ENCODE results near the gene TMEM217. TPM values are rescaled to one million over a fixed set of nuclear protein-coding genes. Genes with fewer than 3 reads are reported as not detected.

TMEM217 gene
- total and polyA plus RNA-seq, 4 donors = 0.50 to 2.7 (median 1.4) TPM

GRCh38 chr6:37172912-37173492, 84.9 kb downstream of the TMEM217 start:
- H3K9me3 ChIP-seq (ENCODE audit: control insufficient read depth, low read length) = no peaks in the 10 kb centered on the region
- no peak overlapping the region for H3K27ac ChIP-seq (ENCODE audit: low read depth in 1 of 2, low read length in 2 of 2)
- peaks cover 0 to 4% of the 10 kb centered on the region in 2 donors for H3K4me1 ChIP-seq (ENCODE audit: control insufficient read depth in 1 of 2, insufficient read depth in 2 of 2, low read length in 2 of 2)
- peaks cover 5% of the 10 kb centered on the region in 2 donors for H3K36me3 ChIP-seq (ENCODE audit: control insufficient read depth in 1 of 2, insufficient read depth in 2 of 2, low read length in 1 of 2)
- no peaks in the 10 kb centered on the region for H3K27me3 ChIP-seq (ENCODE audit: control insufficient read depth in 1 of 2, insufficient read depth in 2 of 2, low read length in 1 of 2)
- ATAC-seq (ENCODE audit: low FRiP score) (no peak), DNase-seq (no peak)
- intact Hi-C loops (cut with DNase I) = loop anchor here (1.0 to 5.0 kb wide), 5 partner anchors 37 to 122 kb away; no protein-coding TSS in a partner anchor
- H3K4me3 ChIP-seq (ENCODE audit: low read length in 2 of 2) = peak overlapping the region in 1 of 2 donors; percentile 0
- 75 to 78% methylated on average over 7 of the region's 7 CpGs for WGBS, 2 donors

GRCh38 chr6:37171970-37172812, 85.8 kb downstream of the TMEM217 start:
- WGBS, 2 donors = 12 to 13% methylated on average over 17 of the region's 17 CpGs
- ATAC-seq (ENCODE audit: low FRiP score) (peak; percentile 53), DNase-seq (peak; percentile 90)
- intact Hi-C loops (cut with DNase I) = loop anchor here (1.0 to 5.0 kb wide), 6 partner anchors 38 to 121 kb away; no protein-coding TSS in a partner anchor
- no peaks in the 10 kb centered on the region for H3K27me3 ChIP-seq (ENCODE audit: control insufficient read depth in 1 of 2, insufficient read depth in 2 of 2, low read length in 1 of 2)
- H3K36me3 ChIP-seq (ENCODE audit: control insufficient read depth in 1 of 2, insufficient read depth in 2 of 2, low read length in 1 of 2) = peaks cover 5% of the 10 kb centered on the region in 2 donors
- H3K4me3 ChIP-seq (ENCODE audit: low read length in 2 of 2) = peak overlapping the region; percentile 14 to 99
- H3K9me3 ChIP-seq (ENCODE audit: control insufficient read depth, low read length) = no peaks in the 10 kb centered on the region
- H3K27ac ChIP-seq (ENCODE audit: low read depth in 1 of 2, low read length in 2 of 2) = peak overlapping the region; percentile 31 to 66
- H3K4me1 ChIP-seq (ENCODE audit: control insufficient read depth in 1 of 2, insufficient read depth in 2 of 2, low read length in 2 of 2) = peaks cover 0 to 4% of the 10 kb centered on the region in 2 donors

- 0% methylated on average over 45 of the region's 45 CpGs for WGBS, 2 donors
- H3K9me3 ChIP-seq (ENCODE audit: control insufficient read depth, low read length) = no peaks in the 10 kb centered on the region
- ATAC-seq (ENCODE audit: low FRiP score) = peak; percentile 39
Observed at GRCh38 chr6:37171201-37171969, 86.6 kb downstream of the TMEM217 start.

GRCh38 chr6:37170273-37171200, 87.4 kb downstream of the TMEM217 start:
- H3K27me3 ChIP-seq (ENCODE audit: control insufficient read depth in 1 of 2, insufficient read depth in 2 of 2, low read length in 1 of 2) = no peaks in the 10 kb centered on the region
- peak overlapping the region; percentile 14 to 99 for H3K4me3 ChIP-seq (ENCODE audit: low read length in 2 of 2)
- peak overlapping the region; percentile 29 to 64 for H3K27ac ChIP-seq (ENCODE audit: low read depth in 1 of 2, low read length in 2 of 2)
- ATAC-seq (ENCODE audit: low FRiP score) (peak; percentile 10), DNase-seq (peak; percentile 78 to 85)
- H3K9me3 ChIP-seq (ENCODE audit: control insufficient read depth, low read length) = no peaks in the 10 kb centered on the region
- H3K4me1 ChIP-seq (ENCODE audit: control insufficient read depth in 1 of 2, insufficient read depth in 2 of 2, low read length in 2 of 2) = peaks cover 0 to 4% of the 10 kb centered on the region in 2 donors
- intact Hi-C loops (cut with DNase I) = loop anchor here (1.0 to 5.0 kb wide), 2 partner anchors 38 to 111 kb away; no protein-coding TSS in a partner anchor
- 1% methylated on average over 65 to 92 of the region's 92 CpGs for WGBS, 2 donors
- H3K36me3 ChIP-seq (ENCODE audit: control insufficient read depth in 1 of 2, insufficient read depth in 2 of 2, low read length in 1 of 2) = peaks cover 5% of the 10 kb centered on the region in 2 donors

More at GRCh38 chr6:37171201-37171969, 86.6 kb downstream of the TMEM217 start:
- H3K27me3 ChIP-seq (ENCODE audit: control insufficient read depth in 1 of 2, insufficient read depth in 2 of 2, low read length in 1 of 2) = no peaks in the 10 kb centered on the region
- DNase-seq = peak; percentile 76 to 85
- peak overlapping the region; percentile 14 to 99 for H3K4me3 ChIP-seq (ENCODE audit: low read length in 2 of 2)
- H3K4me1 ChIP-seq (ENCODE audit: control insufficient read depth in 1 of 2, insufficient read depth in 2 of 2, low read length in 2 of 2) = peaks cover 0 to 4% of the 10 kb centered on the region in 2 donors
- intact Hi-C loops (cut with DNase I) = loop anchor here (1.0 to 5.0 kb wide), 2 partner anchors 39 to 112 kb away; no protein-coding TSS in a partner anchor
- peaks cover 5% of the 10 kb centered on the region in 2 donors for H3K36me3 ChIP-seq (ENCODE audit: control insufficient read depth in 1 of 2, insufficient read depth in 2 of 2, low read length in 1 of 2)
- H3K27ac ChIP-seq (ENCODE audit: low read depth in 1 of 2, low read length in 2 of 2) = peak overlapping the region; percentile 29 to 31

- H3K27me3 ChIP-seq (ENCODE audit: control insufficient read depth in 1 of 2, insufficient read depth in 2 of 2, low read length in 1 of 2) = no peaks in the 10 kb centered on the region
- DNase-seq (peak; percentile 100), ATAC-seq (ENCODE audit: low FRiP score) (peak; percentile 96)
- peak within 1 kb of the TSS; percentile 56 to 99 for H3K4me3 ChIP-seq (ENCODE audit: low read length in 2 of 2)
- H3K9me3 ChIP-seq (ENCODE audit: control insufficient read depth, low read length) = no peaks in the 10 kb centered on the region
- H3K36me3 ChIP-seq (ENCODE audit: control insufficient read depth in 1 of 2, insufficient read depth in 2 of 2, low read length in 1 of 2) = peaks cover 5% of the 10 kb centered on the region in 2 donors
- intact Hi-C loops (cut with DNase I) = loop anchor here (1.0 to 5.0 kb wide), 3 partner anchors 35 to 67 kb away; no protein-coding TSS in a partner anchor
- WGBS, 2 donors = 0 to 2% methylated on average over 49 to 90 of the region's 90 CpGs
- peak within 1 kb of the TSS; percentile 64 to 91 for H3K27ac ChIP-seq (ENCODE audit: low read depth in 1 of 2, low read length in 2 of 2)
- H3K4me1 ChIP-seq (ENCODE audit: control insufficient read depth in 1 of 2, insufficient read depth in 2 of 2, low read length in 2 of 2) = peaks cover 0 to 4% of the 10 kb centered on the region in 2 donors
Observed at GRCh38 chr6:37169496-37170272, 88.3 kb downstream of the TMEM217 start, which contains the start of gene PIM1. PIM1 (plus strand) TSS chr6:37170152; CDS start chr6:37170576, 424 bp downstream.

GRCh38 chr6:37168811-37169495, 89.0 kb downstream of the TMEM217 start:
- Histone ChIP-seq H3K27me3 (ENCODE audit: control insufficient read depth in 1 of 2, insufficient read depth in 2 of 2, low read length in 1 of 2) (no peaks in the 10 kb centered on the region), H3K36me3 (ENCODE audit: control insufficient read depth in 1 of 2, insufficient read depth in 2 of 2, low read length in 1 of 2) (peaks cover 3 to 5% of the 10 kb centered on the region in 2 donors), H3K9me3 (ENCODE audit: control insufficient read depth, low read length) (no peaks in the 10 kb centered on the region), H3K4me3 (ENCODE audit: low read length in 2 of 2) (peak overlapping the region; percentile 8 to 56), H3K4me1 (ENCODE audit: control insufficient read depth in 1 of 2, insufficient read depth in 2 of 2, low read length in 2 of 2) (peaks cover 0 to 4% of the 10 kb centered on the region in 2 donors), H3K27ac (ENCODE audit: low read depth in 1 of 2, low read length in 2 of 2) (peak overlapping the region; percentile 15 to 91)
- ATAC-seq (ENCODE audit: low FRiP score) (peak; percentile 70), DNase-seq (peak in 1 of 2 donors; percentile 92)
- intact Hi-C loops (cut with DNase I) = loop anchor here in 1 of 2 donors (1.0 to 2.0 kb wide), 2 partner anchors 34 to 67 kb away; no protein-coding TSS in a partner anchor
- 1 to 2% methylated on average over 29 of the region's 29 CpGs for WGBS, 2 donors

Data from aorta (tissue), 5 donors.